IPS-20b (cell line): ENCODE measurements around the gene NTF3.

Source experiments
- H3K27ac ChIP-seq: one replicate; pipeline ENCODE4 v1.5.1; 2013; ENCODE audit warnings: low read length
- H3K27me3 ChIP-seq: 2 replicates; pipeline ENCODE4 v1.6.1; 2013; ENCODE audit warnings: mild to moderate bottlenecking, low read length, inconsistent platforms; ENCODE audit not compliant: insufficient read depth
- H3K36me3 ChIP-seq: 2 replicates; pipeline ENCODE4 v1.6.1; 2013; ENCODE audit warnings: low read depth, mild to moderate bottlenecking, inconsistent platforms, low read length, moderate library complexity; ENCODE audit not compliant: insufficient read depth
- H3K4me1 ChIP-seq: 2 replicates; pipeline ENCODE4 v1.6.1; 2013; ENCODE audit warnings: mild to moderate bottlenecking, control low read depth, inconsistent platforms, low read length, moderate library complexity; ENCODE audit not compliant: insufficient read depth
- H3K4me3 ChIP-seq: 2 replicates; pipeline ENCODE4 v1.5.1; 2013; ENCODE audit warnings: mild to moderate bottlenecking, low read length, inconsistent platforms
- H3K9ac ChIP-seq: 2 replicates; pipeline ENCODE4 v1.6.1; 2013; ENCODE audit warnings: low read depth, mild to moderate bottlenecking, inconsistent platforms, low read length, moderate library complexity
- H3K9me3 ChIP-seq: 2 replicates; pipeline ENCODE4 v1.6.1; 2013; ENCODE audit warnings: mild to moderate bottlenecking, low read depth, low read length, inconsistent platforms; ENCODE audit not compliant: insufficient read depth

NTF3 gene

GRCh38 chr12:5497329-5498053 is 65.6 kb downstream of the NTF3 start:
- no peak overlapping the region for H3K4me3 ChIP-seq
- no peaks in the 10 kb centered on the region for H3K9me3 ChIP-seq
- H3K27ac ChIP-seq: no peak overlapping the region
- no peaks in the 10 kb centered on the region for H3K36me3 ChIP-seq
- H3K9ac ChIP-seq: no peak overlapping the region
- H3K4me1 ChIP-seq: no peaks in the 10 kb centered on the region; the same call in 1 of the 2 replicates
- H3K27me3 ChIP-seq: no peaks in the 10 kb centered on the region

DNA sequence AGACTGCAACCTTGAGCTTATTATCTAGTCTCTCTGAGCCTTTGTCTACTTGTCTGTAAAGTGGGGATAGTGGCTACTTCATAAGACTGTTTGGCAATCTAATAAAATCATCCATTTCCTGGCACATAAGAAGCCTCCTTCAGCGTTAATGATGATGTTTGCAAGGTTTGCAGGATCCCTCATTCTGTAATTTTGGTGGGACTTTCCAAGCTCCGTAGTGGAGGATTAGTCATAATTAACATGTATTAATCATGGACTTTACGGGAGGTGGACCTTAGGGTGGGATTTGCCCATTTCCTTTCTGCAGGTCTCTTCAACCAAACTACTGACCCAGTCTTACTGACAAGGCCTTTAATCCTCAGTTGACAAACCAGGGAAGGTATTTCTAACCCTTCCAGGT is 66.2 kb downstream of the NTF3 start:
- H3K9me3 ChIP-seq: no peaks in the 10 kb centered on the region
- H3K4me1 ChIP-seq: no peaks in the 10 kb centered on the region
- H3K36me3 ChIP-seq: no peaks in the 10 kb centered on the region
- H3K4me3 ChIP-seq: no peak overlapping the region
- no peak overlapping the region for H3K27ac ChIP-seq
- no peaks in the 10 kb centered on the region for H3K27me3 ChIP-seq
- H3K9ac ChIP-seq: no peak overlapping the region

GRCh38 chr12:5498806-5499205 is 66.9 kb downstream of the NTF3 start:
- H3K27ac ChIP-seq: no peak overlapping the region

GRCh38 chr12:5499566-5500330 is 67.8 kb downstream of the NTF3 start:
- no peak overlapping the region for H3K4me3 ChIP-seq
- no peaks in the 10 kb centered on the region for H3K9me3 ChIP-seq
- H3K36me3 ChIP-seq: no peaks in the 10 kb centered on the region
- no peaks in the 10 kb centered on the region for H3K27me3 ChIP-seq
- no peak overlapping the region for H3K27ac ChIP-seq
- H3K9ac ChIP-seq: no peak overlapping the region
- no peaks in the 10 kb centered on the region for H3K4me1 ChIP-seq

More at GRCh38 chr12:5498806-5499205, 66.9 kb downstream of the NTF3 start:
- Histone ChIP-seq H3K9me3 (no peaks in the 10 kb centered on the region), H3K36me3 (no peaks in the 10 kb centered on the region), H3K9ac (no peak overlapping the region), H3K4me3 (no peak overlapping the region), H3K27me3 (no peaks in the 10 kb centered on the region), H3K4me1 (no peaks in the 10 kb centered on the region)

- Histone ChIP-seq H3K9me3 (no peaks in the 10 kb centered on the region), H3K27me3 (no peaks in the 10 kb centered on the region), H3K27ac (no peak overlapping the region), H3K36me3 (no peaks in the 10 kb centered on the region), H3K9ac (no peak overlapping the region), H3K4me1 (no peaks in the 10 kb centered on the region), H3K4me3 (no peak overlapping the region)
These were observed 68.4 kb downstream of the NTF3 start for GRCh38 chr12:5500331-5500659.

DNA sequence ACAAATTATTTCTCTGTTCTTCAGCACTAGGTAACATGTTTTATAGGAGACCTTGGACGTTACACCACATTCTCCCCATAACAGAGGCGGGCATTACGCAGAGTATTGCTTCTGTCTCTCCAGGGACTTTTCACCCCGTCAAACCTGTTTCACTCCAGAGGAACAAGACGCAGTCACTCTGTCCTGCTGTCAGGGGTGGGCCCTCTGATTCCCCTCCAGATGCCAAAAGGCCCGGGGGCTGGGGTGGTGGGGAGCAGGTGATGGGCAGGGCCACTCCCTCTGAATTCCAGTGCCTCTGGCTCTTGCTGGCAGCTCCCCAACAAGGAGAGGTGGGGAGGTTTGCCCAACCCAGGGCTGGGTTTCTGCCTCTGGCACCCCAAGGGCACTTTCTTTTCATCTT is 71.9 kb downstream of the NTF3 start:
- Histone ChIP-seq H3K4me1 (no peaks in the 10 kb centered on the region), H3K27ac (no peak overlapping the region), H3K4me3 (no peak overlapping the region), H3K27me3 (no peaks in the 10 kb centered on the region), H3K9ac (no peak overlapping the region), H3K36me3 (no peaks in the 10 kb centered on the region), H3K9me3 (no peaks in the 10 kb centered on the region)

- no peaks in the 10 kb centered on the region for H3K27me3 ChIP-seq
- H3K9ac ChIP-seq: no peak overlapping the region
- H3K4me1 ChIP-seq: no peaks in the 10 kb centered on the region
- no peak overlapping the region for H3K27ac ChIP-seq
- H3K9me3 ChIP-seq: no peaks in the 10 kb centered on the region
- H3K36me3 ChIP-seq: no peaks in the 10 kb centered on the region
- no peak overlapping the region for H3K4me3 ChIP-seq
These were observed 73.2 kb downstream of the NTF3 start for GRCh38 chr12:5505116-5505515.

DNA sequence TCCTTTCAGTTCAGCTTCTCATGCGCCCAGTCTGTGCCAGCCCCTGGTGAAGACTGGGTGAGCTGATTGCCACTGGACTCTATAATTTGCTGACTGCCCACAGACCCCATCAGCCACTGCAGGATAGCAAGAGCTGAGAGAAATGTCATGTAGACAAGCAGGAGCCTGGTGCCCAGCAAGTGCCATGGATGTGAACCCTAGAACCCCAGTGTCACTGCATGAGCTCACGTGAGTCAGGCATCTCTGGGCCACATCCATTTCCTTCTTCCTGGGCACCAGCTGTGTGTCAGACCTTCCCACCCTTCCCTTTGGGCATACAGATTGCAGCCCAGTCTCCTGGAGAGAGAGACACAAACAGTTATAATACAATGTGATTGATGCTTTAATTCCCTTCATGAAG is 73.8 kb downstream of the NTF3 start:
- H3K9me3 ChIP-seq: no peaks in the 10 kb centered on the region
- no peaks in the 10 kb centered on the region for H3K4me1 ChIP-seq
- H3K4me3 ChIP-seq: no peak overlapping the region
- H3K36me3 ChIP-seq: no peaks in the 10 kb centered on the region
- no peaks in the 10 kb centered on the region for H3K27me3 ChIP-seq
- H3K27ac ChIP-seq: no peak overlapping the region
- no peak overlapping the region for H3K9ac ChIP-seq

GRCh38 chr12:5506295-5506694 is 74.4 kb downstream of the NTF3 start:
- H3K4me3 ChIP-seq: no peak overlapping the region
- no peak overlapping the region for H3K27ac ChIP-seq
- no peaks in the 10 kb centered on the region for H3K4me1 ChIP-seq
- H3K9ac ChIP-seq: no peak overlapping the region
- no peaks in the 10 kb centered on the region for H3K27me3 ChIP-seq
- no peaks in the 10 kb centered on the region for H3K36me3 ChIP-seq
- H3K9me3 ChIP-seq: no peaks in the 10 kb centered on the region

GRCh38 chr12:5506821-5507231 is 74.9 kb downstream of the NTF3 start:
- Histone ChIP-seq H3K4me1 (no peaks in the 10 kb centered on the region), H3K27ac (no peak overlapping the region), H3K27me3 (no peaks in the 10 kb centered on the region), H3K4me3 (no peak overlapping the region), H3K9me3 (no peaks in the 10 kb centered on the region), H3K36me3 (no peaks in the 10 kb centered on the region), H3K9ac (no peak overlapping the region)

GRCh38 chr12:5507401-5507935 is 75.6 kb downstream of the NTF3 start:
- Histone ChIP-seq H3K9ac (no peak overlapping the region), H3K27ac (no peak overlapping the region), H3K27me3 (no peaks in the 10 kb centered on the region), H3K36me3 (no peaks in the 10 kb centered on the region), H3K4me3 (no peak overlapping the region), H3K4me1 (no peaks in the 10 kb centered on the region), H3K9me3 (no peaks in the 10 kb centered on the region)

DNA sequence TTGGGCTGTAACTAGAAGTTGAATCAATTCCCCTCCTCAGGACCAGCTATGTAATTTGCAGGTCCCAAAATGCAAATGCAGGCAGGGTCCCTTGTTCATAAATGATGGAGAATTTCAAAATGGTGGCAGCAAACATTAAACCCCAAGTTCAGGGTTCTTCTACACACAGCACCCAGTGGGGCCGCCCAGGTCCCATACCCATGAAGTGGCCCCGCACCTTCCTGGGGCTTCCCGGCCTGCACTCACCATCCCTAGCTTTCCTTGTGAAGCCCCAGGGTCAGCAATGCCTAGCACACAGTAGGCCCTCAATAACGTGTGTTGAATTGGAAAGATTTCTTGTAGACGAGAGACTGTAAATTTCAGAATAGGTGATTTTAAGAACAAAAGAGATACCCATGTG is 76.0 kb downstream of the NTF3 start:
- Histone ChIP-seq H3K4me1 (no peaks in the 10 kb centered on the region), H3K27me3 (no peaks in the 10 kb centered on the region), H3K36me3 (no peaks in the 10 kb centered on the region), H3K4me3 (no peak overlapping the region), H3K27ac (no peak overlapping the region), H3K9me3 (no peaks in the 10 kb centered on the region), H3K9ac (no peak overlapping the region)
